Epithelial cell of esophagus (primary cell): ENCODE measurements around the gene METTL27.
"Not testable (repeated sequence)": the region's sequence is repeated elsewhere in the genome, so short reads cannot be mapped to it uniquely, and the experiment has no call there.

ENCODE experiments used
- DNase-seq: peaks from one replicate; pipeline ENCODE4 v3.0.0; 2010; ENCODE audit warnings: low read depth
- H3K4me3 ChIP-seq: 2 replicates; pipeline ENCODE4 v1.5.1; 2011; ENCODE audit warnings: mild to moderate bottlenecking, low read length, control low read depth
- CTCF ChIP-seq: IDR thresholded peaks from 2 replicates; pipeline ENCODE4 v1.5.1; 2011; ENCODE audit warnings: low read depth, mild to moderate bottlenecking, low read length, control low read depth, inconsistent platforms; ENCODE audit not compliant: insufficient read depth; ENCODE audit errors: missing control alignments

METTL27 gene

DNA sequence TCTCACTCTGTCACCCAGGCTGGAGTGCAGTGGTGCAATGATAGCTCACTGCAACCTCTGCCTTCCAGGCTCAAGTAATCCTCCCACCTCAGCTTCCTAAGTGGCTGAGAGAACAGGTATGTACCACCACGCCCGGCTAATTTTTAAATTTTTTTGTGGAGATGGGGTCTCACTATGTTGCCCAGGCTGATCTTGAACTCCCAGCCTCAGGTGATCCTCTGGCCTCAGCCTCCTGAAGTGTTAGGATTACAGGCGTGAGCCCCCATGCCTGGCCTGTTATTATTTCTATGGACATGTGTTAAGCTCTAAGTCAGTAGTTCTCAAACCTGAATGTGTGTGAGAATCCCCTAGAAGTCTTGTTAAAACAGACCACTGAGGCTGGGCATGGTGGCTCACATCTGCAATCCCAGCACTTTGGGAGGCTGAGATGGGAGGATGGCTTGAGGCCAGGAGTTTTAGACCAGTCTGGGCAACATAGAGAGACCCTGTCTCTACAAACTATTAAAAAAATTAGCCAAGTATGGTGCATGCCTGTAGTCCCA, 43.2 kb upstream of the METTL27 start:
- no peak for DNase-seq

DNA sequence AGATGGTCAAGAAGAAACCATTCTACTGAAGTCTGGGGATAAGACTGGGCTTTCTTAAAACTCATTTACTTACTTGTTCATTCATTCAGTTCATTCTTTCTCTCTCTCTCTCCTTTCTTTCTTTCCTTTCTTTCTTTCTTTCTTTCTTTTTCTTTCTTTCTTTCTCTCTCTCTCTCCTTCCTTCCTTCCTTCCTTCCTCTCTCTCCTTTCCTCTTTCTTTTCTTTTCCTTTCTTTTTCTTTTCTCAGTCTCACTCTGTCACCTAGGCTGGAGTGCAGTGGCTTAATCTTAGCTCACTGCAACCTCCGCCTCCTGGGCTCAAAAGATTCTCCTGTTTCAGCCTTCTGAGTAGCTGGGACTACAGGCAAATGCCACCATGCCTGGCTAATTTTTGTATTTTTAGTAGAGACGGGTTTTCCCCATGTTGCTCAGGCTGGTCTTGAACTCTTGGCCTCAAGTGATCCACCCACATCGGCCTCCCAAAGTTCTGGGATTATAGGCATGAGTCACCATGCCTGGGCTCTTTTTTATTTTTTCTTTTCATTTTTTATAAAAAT, 42.6 kb upstream of the METTL27 start:
- H3K4me3 ChIP-seq, DNase-seq: not testable (repeated sequence)

More for the DNA sequence above, 43.2 kb upstream of the METTL27 start:
- no peak for TF ChIP-seq CTCF
- no peak overlapping the region for H3K4me3 ChIP-seq

DNA sequence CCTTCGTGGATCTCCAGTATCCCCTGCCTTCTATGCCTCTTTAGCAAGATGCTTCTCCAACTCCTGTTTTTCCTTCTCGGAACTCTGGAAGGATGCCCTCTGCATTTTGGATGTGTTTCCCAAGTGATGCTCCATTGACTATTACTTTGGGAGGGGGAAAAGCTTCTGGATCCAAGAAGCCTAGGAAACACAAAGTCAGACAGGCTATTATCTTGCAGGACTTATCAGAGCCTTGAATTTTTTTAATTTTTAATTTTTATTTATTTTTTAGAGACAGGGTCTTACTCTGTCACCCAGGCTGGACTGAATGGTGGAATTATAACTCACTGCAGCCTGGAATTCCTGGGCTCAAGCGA, 39.7 kb upstream of the METTL27 start:
- no peak overlapping the region for H3K4me3 ChIP-seq
- DNase-seq = no peak
- TF ChIP-seq CTCF = no peak

DNA sequence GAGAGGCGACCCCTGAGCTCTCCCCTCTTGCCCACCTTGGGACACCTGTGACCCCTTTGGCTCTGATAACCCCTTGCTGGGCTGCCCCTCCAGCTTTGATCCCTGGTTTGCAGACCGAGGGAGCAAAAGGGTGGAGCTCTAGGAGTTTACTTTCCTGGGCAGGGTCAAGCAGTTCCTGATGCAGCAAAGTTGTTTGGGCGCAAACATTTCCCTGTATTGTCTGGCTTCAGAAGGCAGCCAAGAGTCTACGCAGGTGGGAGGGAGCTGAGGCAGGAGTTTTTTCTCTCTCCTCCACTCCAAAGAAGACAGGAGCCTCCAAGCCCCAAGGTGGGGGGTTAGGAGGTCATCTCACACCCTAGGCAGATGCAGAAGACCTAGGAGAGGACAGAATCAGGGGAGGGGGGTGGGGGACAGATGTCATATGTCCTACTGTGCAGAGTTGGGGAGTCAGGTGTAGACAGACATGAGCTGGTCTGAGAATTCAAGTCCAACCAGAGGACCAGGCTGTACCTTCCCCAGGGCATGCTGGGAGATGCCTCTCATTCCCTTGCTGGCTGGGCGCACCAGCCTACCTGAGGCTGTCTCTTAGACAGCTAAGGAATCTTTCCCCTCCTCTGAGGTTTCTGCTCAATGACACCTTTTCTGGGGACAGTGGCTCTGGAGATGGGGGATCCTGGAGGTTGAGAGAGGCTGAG, 39.2 kb upstream of the METTL27 start:
- H3K4me3 ChIP-seq = no peak overlapping the region
- DNase-seq = no peak
- TF ChIP-seq CTCF = no peak

DNA sequence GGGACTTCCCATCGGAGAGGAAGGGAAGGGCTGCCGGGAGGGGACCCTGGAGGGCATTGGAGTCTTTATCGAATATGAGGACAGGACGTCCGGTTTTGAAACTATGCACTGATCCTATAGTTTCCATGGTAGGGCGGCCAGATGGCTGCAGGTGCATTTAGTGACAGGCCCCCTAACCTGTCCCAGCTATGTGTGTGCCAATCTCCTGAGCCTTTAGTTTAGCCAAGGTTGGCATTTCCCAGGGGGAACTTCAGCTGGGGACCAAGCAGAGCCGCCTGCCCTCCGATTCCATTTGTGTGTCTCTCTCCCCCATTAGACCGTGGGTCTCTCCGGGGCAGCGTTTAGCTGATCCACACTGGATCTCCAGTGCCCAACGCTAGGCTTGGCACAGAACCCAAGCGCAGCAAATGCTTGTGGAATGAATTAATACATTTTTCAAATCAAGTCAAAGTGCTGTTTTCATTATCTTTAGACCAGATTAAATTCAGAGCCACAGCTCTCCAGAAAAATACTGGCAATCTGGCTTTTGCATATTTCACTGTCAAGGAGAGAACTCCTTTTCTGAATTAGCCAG, 38.5 kb upstream of the METTL27 start:
- no peak overlapping the region for H3K4me3 ChIP-seq
- no peak for TF ChIP-seq CTCF
- DNase-seq = no peak

DNA sequence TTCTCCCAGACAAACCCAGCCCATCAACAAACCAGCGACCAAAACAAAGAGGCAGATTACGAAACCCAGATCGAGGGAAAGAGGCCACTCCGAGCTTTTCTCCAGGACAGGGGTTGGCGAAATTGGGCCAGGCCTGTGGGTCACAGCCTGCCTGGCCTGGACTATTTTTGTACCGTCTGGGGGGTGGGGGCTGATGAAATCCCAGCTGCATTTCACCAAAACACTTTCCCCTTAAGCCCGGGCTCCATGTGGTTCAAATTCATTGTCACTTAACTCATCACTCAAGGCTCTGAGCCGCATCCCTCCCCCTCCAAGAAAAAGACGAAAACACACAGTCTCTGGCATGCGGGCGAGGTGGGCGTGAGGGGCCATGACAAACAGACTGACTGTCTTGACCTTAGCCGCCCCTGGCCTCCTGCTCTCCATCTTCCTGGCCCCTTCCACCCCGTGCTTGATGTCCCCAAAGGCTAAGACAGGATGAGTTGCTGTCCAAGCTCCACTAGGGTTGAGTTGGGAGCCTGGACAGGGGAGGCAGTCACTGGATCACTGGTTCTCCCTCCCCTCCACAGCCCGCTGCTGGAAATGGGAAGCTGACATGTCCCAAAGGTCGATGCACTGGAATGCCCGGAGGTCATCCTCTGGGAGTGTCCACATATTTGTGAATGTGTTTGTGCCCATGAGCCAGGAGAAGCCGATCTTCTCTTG, 37.8 kb upstream of the METTL27 start:
- H3K4me3 ChIP-seq = no peak overlapping the region
- no peak for DNase-seq
- no peak for TF ChIP-seq CTCF

DNA sequence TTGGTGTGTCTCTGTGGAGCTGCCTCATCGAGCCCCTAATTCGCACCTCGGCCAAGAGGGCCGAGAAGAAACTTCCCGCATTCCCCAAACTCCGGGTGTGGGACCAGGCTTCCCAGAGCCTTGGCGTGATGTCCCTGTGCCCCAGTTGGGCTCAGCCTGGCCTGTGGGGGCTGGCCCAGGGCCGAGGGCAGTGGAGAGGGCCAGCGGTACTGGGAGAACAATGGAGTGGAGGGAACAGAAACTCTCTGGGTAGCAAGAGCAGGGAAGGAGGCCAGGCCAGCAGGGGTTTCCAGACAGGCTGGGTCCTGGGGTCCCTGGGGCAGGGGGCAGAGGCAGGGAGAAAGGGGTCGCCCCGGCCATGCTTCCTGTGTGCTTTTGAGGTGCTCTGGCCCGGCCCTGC, 34.7 kb upstream of the METTL27 start:
- H3K4me3 ChIP-seq = no peak overlapping the region
- TF ChIP-seq CTCF = no peak
- DNase-seq = no peak
